ENCODE results near the gene ZNF491.
A peak's percentile ranks its signal among the peaks of the same experiment; 100 is the strongest.
"Not testable (repeated sequence)": the region's sequence is repeated elsewhere in the genome, so short reads cannot be mapped to it uniquely, and the experiment has no call there.

Gene ZNF491

DNA sequence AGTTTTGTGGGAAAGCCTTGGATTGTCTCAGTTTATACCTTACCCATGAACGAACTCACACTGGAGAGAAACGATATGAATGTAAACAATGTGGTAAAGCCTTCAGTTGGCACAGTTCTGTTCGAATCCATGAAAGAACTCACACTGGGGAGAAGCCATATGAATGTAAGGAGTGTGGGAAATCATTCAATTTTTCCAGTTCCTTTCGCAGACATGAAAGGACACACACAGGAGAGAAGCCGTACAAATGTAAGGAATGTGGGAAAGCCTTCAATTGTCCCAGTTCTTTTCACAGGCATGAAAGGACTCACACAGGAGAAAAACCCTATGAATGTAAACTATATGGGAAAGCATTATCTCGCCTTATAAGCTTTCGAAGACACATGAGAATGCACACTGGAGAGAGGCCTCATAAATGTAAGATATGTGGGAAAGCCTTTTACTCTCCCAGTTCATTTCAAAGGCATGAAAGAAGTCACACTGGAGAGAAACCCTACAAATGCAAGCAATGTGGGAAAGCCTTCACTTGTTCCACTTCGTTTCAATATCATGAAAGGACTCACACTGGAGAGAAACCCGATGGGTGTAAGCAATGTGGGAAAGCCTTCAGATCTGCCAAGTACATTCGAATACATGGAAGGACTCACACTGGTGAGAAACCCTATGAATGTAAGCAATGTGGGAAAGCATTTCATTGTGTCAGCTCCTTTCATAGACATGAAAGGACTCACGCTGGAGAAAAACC is 8.2 kb downstream of the ZNF491 start:
- no peak for DNase-seq (ENCODE audit: low read depth)

DNA sequence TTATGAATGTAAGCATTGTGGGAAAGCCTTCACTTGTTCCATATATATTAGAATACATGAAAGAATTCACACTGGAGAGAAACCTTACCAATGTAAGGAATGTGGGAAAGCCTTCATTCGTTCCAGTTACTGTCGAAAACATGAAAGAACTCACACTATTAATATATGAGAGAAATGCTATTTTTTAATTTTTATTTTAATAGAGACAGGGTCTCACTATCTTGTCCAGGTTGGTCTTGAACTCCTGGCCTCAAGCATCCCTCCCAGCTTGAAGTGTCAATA is 8.7 kb downstream of the ZNF491 start:
- no peak for DNase-seq (ENCODE audit: low read depth)

DNA sequence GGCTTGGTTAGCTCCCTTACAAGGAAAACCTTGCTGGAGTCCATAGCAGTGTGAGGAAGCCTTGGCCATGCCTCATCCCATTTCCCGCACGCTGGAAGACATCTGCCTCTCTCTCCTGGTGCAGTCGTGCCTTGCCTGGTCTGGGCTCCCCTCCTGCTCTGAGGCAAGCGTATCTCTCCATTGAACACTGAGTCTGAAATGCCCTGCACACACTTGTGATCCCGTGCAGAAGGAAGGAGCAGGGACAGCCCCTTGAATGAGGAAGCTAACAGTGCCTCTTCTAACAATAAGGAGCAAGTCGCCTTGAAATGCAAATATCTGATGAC is 15.3 kb downstream of the ZNF491 start:
- no peak for DNase-seq (ENCODE audit: low read depth)

DNA sequence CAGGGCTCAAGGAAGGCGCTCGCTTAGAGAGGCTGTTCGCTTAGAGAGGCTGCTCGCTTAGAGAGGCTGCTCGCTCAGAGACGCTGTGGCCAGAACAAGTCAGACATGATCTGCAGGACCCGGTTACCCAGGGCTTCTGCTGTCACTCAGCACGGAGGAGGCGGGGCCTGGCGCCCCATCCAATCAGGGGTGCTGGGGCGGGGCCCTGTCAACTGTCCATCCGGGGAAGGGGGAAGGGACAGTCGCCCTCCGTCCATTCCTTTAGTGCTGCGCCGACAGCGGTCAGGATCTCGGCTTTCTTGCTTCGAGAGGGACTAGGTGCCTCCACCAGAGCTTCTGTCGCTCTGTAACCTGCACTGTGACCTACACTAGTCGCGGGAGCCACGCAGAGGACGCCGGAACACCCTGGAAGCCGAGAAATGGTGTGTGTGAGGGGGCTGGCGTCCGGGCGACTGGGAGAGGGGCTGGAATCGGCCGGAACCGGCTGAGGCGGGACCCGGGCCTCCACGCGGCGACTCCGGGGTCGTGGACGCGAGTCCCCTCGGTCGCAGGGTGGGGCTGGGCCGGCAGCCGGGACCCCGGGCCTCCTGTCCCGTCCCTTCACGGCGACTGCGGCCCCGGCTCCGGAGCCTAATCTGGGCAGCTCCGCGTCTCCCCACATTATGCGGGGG is 15.8 kb downstream of the ZNF491 start, which contains the start of gene ZNF440:
TSS of gene ZNF440 (plus strand) at position 245 of the 671 bp plus-strand sequence. CDS start at position 420, 175 bp downstream.
- peak; percentile 66 for DNase-seq (ENCODE audit: low read depth)

DNA sequence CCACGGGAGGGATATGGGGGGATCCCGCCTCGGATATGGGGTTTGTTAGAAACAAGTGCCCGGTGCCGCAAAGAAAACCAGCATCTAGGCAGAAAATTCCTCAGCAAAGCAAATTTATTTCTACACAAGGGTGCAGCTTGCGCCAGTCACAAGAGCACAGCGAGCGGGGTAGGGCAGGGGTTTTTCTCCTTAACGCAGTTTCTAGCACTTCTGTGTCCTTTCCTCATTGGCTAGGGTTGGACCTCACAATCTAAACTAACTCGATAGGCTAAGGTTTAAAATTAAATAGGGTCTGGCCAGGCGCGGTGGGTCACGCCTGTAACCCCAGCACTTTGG is 16.3 kb downstream of the ZNF491 start:
- DNase-seq (ENCODE audit: low read depth): no peak

DNA sequence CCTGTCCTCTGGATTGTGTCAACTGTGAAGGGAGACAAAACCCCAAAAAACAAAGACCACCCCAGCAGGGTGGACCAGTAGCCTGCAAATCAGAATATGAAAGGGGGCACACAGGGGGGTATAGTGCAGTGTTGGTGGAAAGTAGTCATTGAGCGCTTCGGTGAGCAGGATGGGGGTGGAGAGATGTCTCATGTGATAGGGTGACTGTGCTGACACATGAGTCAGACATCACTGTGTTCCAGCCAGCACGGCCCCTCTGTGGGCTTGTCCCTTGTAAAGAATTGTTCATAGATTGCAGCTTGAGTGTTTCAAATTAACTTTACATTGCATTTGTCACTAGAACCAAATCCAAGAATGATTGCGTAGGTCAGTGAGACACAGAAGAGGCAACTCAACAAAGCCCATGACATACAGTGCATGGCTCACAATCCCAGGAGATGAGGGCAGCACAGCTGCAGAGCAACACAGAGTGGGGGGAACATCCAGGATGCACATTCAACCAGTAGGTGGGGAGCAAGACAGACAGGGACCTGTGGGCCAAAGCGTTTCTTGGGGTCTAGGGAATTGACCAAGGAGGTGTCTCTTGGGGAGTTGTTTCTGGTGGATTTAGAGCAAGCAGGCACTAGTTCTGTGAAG is 23.3 kb downstream of the ZNF491 start:
- DNase-seq (ENCODE audit: low read depth): no peak

DNA sequence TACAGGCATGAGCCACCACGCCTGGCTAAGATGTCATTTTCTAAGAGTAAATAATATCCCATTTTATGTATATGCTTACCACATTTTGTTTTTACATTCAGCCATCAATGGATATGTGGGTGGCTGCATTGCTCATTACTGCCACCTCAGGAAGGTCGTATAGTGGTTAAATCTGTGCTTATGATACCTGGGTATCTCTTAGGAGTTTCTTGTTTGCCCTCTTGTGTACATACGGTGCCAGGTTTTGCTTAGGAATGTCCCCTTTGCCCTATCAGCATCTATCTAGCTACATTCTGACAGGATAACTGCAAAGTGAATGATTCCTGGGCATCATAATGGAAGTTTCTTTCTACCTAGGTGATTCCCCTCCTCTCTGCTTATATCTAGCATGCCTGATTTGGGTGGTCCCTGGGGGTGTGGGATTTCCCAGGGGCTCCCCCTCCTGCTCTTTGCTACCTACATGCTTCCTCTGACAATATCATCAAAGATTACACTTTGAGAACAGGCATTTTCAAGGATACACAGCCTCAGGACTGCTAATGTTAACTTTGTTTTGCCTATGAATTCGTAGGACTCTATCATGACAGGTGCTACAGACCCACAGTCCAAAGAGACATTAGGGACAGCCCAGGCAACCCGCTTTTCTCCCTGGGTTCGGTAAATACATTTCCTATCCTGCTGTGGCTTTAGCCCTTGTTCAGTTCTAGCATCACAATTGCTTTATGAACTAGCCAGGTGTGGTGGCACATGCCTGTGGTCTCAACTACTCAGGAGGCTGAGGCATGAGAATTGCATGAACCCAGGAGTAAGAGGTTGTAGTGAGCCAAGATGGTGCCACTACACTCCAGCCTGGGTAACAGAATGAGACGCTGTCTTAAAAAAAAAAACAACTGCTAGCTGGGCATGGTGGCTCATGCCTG is 30.9 kb downstream of the ZNF491 start:
- DNase-seq (ENCODE audit: low read depth): not testable (repeated sequence)

DNA sequence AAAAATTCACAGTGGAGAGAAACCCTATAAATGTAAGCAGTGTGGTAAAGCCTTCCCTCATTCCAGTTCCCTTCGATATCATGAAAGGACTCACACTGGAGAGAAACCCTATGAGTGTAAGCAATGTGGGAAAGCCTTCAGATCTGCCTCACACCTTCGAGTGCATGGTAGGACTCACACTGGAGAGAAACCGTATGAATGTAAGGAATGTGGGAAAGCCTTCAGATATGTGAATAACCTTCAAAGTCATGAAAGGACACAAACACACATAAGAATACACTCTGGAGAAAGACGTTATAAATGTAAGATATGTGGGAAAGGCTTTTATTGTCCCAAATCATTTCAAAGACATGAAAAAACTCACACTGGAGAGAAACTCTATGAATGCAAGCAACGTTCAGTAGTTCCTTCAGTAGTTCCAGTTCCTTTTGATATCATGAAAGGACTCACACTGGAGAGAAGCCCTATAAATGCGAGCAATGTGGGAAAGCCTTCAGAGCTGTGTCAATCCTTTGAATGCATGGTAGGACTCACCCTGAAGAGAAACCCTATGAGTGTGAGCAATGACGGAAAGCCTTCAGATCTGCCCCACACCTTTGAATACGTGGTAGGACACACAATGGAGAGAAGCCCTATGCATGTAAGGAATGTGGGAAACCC is 34.1 kb downstream of the ZNF491 start:
- DNase-seq (ENCODE audit: low read depth): no peak

DNA sequence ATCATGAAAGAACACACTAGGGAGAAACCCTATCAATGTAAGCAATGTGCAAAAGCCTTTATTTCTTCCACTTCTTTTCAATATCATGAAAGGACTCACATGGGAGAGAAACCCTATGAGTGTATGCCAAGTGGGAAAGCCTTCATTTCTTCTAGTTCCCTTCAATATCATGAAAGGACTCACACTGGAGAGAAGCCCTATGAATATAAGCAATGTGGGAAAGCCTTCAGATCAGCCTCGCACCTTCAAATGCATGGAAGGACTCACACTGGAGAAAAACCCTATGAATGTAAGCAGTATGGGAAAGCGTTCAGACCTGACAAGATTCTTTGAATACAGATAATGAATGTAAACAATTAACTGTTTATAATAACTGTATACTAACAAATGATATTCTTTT is 35.2 kb downstream of the ZNF491 start:
- DNase-seq (ENCODE audit: low read depth): no peak

DNA sequence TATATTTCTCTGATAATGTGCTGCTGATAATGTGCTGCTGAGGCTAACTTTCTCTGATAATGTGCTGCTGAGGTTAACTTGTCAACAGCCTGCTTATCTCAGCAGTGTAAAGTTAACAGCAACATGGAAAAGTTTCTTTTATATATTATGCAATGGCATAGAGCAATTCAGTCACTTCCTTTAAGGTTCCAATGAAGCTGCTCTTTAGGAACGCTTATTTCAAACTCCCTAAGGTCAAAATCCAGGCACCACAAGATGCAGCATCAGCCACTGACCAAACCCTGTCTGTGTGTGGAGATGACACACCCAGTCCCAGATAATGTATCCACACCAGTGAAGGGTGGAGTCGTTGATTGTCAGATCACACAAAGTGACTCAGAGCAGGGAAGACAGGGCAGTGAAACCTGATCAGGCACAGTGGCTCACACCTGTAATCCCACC is 37.3 kb downstream of the ZNF491 start:
- not testable (repeated sequence) for DNase-seq (ENCODE audit: low read depth)

DNA sequence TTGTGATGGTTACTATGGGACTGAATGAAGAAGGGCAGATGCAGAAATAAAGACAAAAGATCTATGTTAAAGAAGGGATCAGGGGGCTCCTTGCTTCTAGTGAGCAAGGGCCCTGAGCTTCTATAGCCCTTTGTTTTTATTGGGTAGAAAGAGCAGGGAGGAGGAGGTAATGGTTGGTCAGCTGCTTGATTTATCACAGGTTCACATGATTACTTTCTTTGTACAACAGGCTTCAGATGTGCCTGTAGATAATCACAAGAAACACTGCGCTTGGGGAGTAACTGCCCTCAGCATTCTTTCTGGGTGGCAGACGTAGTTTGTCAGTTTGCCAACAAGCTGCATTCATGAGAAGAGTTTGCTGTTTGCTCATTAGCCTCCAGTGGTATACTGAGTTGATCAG is 45.4 kb downstream of the ZNF491 start:
- DNase-seq (ENCODE audit: low read depth): no peak

DNA sequence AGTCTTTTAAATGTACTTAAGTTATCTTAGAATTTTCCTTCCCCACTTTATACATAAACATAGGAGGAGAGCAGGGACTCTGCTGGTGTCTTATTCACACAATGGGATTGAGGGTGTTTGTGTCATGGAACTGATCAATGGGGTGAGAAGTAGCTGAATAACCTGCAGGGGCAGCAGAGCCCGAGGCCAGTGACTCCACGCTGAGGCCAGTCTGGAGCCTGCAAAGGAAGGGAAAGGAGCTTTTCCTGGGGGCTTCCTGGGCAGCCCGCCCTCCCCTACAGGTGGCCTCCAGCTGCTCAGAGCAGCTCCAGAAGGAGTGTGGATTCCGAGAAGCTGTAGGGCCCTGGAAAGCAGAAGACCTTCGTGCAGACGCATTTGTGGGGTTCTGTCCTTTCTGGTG is 49.3 kb downstream of the ZNF491 start:
- not testable (repeated sequence) for DNase-seq (ENCODE audit: low read depth)

DNA sequence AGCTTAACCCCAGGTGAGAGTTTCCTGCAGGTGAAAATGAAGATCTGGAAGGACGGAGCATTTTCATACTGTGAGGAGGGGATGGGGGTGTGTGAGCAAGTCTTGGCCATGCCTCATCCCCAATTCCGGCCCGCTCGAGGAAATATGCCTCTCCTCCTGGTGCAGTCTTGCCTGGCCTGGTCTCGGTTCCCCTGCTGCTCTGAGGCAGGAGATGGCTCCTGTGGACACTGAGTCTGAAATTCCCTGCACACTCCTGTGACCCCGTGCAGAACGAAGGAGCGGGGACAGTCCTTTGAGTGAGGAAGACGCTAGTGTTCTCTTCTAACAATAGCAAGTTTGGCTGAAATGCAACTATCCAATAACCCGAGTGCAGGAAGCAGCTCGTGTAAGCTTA is 49.9 kb downstream of the ZNF491 start:
- no peak for DNase-seq (ENCODE audit: low read depth)

DNA sequence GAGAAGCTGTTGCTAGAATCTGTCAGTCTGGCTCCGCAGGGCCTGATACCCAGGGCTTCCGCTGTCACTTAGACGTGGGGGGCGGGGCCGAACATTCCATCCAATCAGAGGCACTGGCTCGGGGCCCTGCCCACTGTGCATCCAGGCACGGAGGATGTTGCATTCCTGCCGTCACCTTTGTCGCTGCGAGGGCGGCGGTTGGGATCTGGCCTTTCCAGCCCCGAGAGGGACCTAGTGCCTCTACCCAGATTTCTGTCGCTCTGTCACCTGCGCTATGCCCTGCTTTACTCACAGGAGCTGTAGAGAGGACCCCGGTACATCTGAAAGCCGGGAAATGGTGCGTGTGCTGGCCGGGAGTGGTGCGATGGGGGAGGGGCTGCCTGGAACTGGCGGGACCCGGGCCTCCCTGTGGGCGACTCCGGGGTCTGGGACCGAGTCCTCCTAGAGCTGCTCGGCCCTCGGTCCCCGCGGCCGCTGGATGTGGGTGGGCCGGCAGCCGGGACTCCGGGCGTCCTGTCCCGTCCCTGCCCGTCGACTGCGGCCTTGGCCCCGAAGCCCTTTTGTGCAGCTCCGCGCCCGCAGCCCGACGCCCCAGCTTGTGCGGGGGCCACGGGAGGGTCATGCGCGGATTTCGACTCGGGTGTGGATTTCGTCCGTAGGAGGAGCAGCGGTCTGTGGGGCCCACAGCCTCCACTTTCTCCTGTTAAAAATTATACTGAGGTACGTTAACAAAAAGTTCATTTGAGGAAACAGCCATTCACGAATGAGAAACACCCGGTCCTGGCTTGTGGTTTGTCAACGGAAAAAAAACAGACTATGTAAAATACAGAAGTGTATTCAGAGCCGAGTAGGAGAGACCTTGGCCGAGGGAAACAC is 50.5 kb downstream of the ZNF491 start, which contains the start of gene ZNF439:
TSS of gene ZNF439 (plus strand) at position 133 of the 876 bp plus-strand sequence. CDS start at position 275, 142 bp downstream.
- DNase-seq (ENCODE audit: low read depth): peak; percentile 84

DNA sequence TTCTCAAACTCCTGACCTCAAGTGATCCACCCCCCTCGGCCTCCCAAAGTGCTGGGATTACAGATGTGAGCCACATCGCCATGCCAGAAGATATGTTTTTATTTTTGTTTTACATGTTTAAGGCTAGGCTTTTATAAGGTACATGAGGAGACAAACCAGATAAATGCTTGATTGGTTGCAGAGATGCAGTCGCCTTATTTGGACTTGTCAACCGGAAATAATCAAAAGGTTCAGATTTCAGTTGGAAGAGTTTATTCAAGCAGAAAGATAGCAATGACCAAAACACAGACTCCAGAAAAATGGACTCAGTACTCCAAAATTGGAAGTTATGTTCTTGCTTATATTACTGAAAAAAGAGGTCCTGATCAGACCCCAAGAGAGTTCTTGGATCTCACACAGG is 52.0 kb downstream of the ZNF491 start:
- DNase-seq (ENCODE audit: low read depth): not testable (repeated sequence)

DNA sequence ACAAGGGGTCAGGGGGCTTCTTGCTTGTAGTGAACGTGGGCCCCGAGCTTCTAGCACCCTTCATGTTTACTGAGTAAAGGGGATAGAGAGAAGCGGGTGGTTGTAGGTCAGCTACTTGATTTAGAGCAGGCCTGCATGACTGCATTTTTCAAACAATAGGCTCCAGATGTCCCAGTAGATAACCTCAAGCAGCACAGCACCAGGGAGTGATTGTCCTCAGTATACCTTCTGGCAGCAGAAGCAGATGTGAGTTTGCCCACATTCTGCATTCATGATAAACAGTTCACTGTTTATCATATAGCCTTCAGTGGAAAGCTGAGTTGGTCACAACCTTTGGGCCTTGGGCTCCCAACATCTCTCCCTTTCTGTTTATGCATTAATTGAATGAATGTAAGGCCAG is 55.0 kb downstream of the ZNF491 start:
- DNase-seq (ENCODE audit: low read depth): no peak

DNA sequence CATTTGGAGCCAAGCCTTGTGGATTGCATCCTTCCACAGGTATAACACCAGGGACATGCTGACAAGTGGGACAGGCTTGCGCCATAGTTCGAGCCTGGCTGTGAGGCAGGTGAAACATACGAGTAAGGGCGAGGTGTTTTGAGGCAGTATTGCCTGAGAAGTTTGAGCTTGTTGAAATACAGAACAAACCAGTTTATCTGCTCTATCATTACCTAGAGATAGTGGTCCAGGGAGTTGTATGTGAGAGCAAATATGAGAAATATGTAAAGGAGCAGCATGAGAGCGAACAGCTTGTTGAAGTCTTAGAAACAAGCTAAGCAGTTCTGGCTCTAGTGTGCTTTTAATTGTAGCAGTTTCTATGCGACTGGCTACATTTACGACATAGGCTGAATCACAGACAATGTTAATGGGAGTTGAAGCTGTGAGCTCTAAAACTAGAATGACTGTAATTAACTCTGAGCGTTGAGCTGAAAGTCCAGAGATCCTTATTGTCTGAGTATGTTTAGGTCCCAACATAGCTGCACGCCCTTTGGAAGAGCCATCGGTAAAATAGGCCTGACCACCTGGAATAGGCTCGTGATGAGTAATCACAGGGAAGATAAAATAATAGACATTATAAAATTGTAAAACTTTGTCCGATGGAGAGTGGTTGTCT is 58.4 kb downstream of the ZNF491 start:
- no peak for DNase-seq (ENCODE audit: low read depth)

All from T follicular helper cell (primary cell).